ENCODE measurements around the gene CAPN15. TPM values are rescaled to one million over a fixed set of nuclear protein-coding genes. Genes with fewer than 3 reads are reported as not detected.

The CAPN15 gene
- total and polyA plus RNA-seq, 7 experiments from 2014 or later = 3.2 to 89.8 (median 52.8) TPM

DNA sequence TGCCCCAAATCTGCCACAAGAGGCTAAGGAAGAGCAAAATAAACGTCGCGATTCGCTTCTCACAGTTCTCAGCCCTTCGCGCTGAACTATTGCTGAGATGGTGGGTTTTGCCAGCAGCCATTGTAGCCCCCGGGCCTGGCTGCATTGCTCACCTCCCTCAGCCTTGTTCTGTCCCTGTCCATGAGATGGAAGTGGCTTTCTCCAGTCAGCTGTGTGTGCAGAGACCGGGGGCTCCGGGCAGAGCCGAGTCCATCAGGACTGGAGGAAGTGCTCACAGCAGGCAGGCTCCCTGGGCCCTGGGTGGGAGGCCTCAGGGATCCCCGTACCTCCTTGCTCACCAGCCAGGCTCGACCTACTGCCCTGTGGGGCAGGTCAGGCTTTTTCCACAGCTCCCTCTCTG is 27.6 kb upstream of the CAPN15 start:
- DNase-seq = no peak
- intact Hi-C loops (cut with micrococcal nuclease) = no loop called here

DNA sequence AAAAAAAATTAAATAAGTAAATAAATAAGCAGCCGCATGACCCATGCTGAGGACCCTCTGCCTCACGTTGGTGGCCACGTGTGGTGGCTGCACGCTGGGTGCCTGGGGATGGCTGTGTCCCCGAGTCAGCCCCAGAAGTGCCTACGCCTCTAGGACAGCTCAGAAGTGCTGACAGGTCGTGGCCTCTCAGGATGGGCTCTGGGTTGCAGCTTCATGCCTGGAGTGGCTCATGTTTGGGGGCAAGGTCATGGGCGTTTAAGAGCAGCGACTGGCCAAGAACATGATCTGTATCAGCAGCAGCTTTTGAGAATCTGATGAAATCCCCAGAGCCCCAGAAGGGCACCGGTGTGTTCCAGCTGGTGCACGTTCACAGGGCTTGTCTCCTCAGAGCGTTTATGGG is 26.8 kb upstream of the CAPN15 start:
- intact Hi-C loops (cut with micrococcal nuclease) = no loop called here
- POLR2A ChIA-PET = interaction anchor here (0.7 kb wide), 1 partner anchor 43 kb away, joined by 3 read pairs; no protein-coding TSS in a partner anchor
- no peaks in the 10 kb centered on the region for H3K27me3 ChIP-seq (ENCODE audit: control insufficient read depth in 2 of 2, insufficient read depth in 2 of 2, low read length in 2 of 2)
- DNase-seq (no peak), ATAC-seq (no peak)
- H3K4me3 Mint-ChIP-seq = no peak overlapping the region
- no peak overlapping the region for H3K27ac ChIP-seq (ENCODE audit: low read depth, low read length)
- no peaks in the 10 kb centered on the region for H3K9me3 ChIP-seq (ENCODE audit: control insufficient read depth in 2 of 3, low read length in 3 of 3)
- H3K27me3 Mint-ChIP-seq = no peaks in the 10 kb centered on the region
- no peaks in the 10 kb centered on the region for H3K4me1 Mint-ChIP-seq
- CTCF ChIA-PET = no interaction called here
- H3K4me3 ChIP-seq (ENCODE audit: low read length) = no peak overlapping the region
- H3K36me3 ChIP-seq (ENCODE audit: control insufficient read depth in 2 of 3, insufficient read depth in 3 of 3, low read length in 3 of 3) = peaks cover 0 to 3% (median 0%) of the 10 kb centered on the region in 3 experiments
- H3K4me1 ChIP-seq (ENCODE audit: control insufficient read depth in 2 of 2, insufficient read depth in 2 of 2, low read length in 2 of 2) = no peaks in the 10 kb centered on the region
- no peak overlapping the region for H3K27ac Mint-ChIP-seq
- peaks cover 0 to under 1% (median 0%) of the 10 kb centered on the region in 11 donors for H3K9me3 Mint-ChIP-seq
- H3K36me3 Mint-ChIP-seq = peaks cover 0 to 3% (median 0%) of the 10 kb centered on the region in 5 donors

More for the DNA sequence above, 27.6 kb upstream of the CAPN15 start:
- H3K27ac Mint-ChIP-seq = no peak overlapping the region
- Histone ChIP-seq H3K27ac (ENCODE audit: low read depth, low read length) (no peak overlapping the region), H3K4me3 (ENCODE audit: low read length) (no peak overlapping the region), H3K36me3 (ENCODE audit: control insufficient read depth in 2 of 3, insufficient read depth in 3 of 3, low read length in 3 of 3) (peaks cover 0 to 3% (median 0%) of the 10 kb centered on the region in 3 experiments), H3K4me1 (ENCODE audit: control insufficient read depth in 2 of 2, insufficient read depth in 2 of 2, low read length in 2 of 2) (no peaks in the 10 kb centered on the region), H3K27me3 (ENCODE audit: control insufficient read depth in 2 of 2, insufficient read depth in 2 of 2, low read length in 2 of 2) (no peaks in the 10 kb centered on the region), H3K9me3 (ENCODE audit: control insufficient read depth in 2 of 3, low read length in 3 of 3) (no peaks in the 10 kb centered on the region)
- H3K4me1 Mint-ChIP-seq = peaks cover 0 to 4% (median 0%) of the 10 kb centered on the region in 7 donors
- ChIA-PET CTCF (no interaction called here), POLR2A (no interaction called here)
- H3K27me3 Mint-ChIP-seq = no peaks in the 10 kb centered on the region
- H3K4me3 Mint-ChIP-seq = peak overlapping the region in 1 of 10 donors; percentile 39
- H3K9me3 Mint-ChIP-seq = no peaks in the 10 kb centered on the region
- H3K36me3 Mint-ChIP-seq = peaks cover 0 to 3% (median 0%) of the 10 kb centered on the region in 5 donors
- ATAC-seq = no peak

DNA sequence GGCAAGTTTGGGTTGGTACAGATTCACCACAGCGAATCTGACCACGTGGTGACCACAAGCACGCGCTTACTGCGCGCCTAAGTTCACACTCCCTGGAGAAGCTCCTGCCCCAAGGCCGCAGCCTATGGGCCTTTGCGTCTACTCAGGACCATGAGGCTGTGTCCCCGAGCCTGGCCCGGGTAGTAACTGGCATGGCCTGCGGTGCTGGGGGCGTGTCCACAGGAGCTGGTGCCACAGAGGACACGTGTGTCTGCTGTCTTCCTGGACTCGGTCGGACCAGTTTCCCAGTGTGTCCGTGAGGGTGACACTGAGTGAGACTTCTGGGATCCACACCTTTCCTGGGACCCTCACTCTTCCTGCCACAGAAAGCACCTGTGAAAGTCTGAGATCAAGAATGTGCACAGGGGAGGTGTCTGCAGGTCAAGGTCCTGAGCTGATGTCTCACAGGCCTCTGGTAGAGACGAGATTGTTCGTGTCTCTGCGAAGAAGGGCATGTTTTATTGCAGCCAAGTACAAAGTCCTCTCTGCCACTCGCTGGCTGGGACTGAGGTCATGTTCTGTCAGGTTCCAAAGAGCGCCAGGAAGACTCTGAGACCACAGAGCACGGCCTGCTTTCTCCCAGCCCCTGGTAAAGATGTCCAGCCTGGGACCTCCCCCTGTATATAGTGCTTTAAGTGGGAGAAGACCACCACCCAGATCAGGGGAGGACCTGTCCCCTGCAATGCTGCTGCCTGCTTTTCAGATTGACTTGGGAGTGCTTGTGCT is 25.2 kb upstream of the CAPN15 start:
- peaks cover 0 to 2% (median 0%) of the 10 kb centered on the region in 11 donors for H3K9me3 Mint-ChIP-seq

DNA sequence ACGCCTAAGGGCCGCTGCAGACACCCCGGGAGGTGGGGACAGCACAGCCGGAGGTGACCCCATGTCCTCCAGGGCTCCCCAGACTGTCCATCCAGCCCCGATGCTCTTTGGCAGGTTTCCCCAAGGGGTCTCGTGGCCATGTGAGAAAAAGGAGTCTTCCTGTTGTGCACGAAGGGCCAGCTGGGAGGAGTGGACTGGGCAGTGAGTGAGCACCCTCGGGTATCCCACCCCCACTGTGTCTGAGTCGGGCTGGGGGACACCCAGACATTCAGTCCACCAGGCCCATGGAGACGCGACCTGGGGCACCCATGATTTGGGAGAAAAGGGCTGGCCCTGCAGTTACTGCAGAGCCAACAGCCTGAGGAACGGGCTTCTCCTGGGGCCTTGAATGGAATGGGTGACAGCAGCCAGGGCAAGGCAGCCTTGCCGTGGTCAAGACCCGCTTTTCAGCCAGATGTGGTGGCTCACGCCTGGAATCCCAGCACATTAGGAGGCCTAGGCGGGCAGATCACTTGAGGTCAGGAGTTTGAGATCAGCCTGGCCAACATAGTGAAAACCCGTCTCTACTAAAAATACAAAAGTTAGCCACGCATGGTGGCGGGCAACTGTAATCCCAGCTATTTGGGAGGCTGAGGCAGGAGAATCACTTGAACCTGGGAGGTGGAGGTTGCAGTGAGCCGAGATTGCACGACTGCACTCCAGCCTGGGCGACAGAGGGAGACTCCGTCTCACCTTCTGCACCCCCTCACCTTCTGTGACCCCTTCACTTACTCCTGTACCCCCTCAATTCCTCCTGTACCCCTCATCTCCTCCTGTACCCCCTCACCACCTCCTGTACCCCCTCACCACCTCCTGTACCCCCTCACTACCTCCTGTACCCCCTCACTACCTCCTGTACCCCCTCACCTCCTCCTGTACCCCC is 24.1 kb upstream of the CAPN15 start:
- no peak for DNase-seq
- ChIA-PET CTCF (no interaction called here), POLR2A (no interaction called here)
- no peak for ATAC-seq
- H3K27me3 Mint-ChIP-seq = no peaks in the 10 kb centered on the region
- Histone ChIP-seq H3K4me3 (ENCODE audit: low read length) (no peak overlapping the region), H3K27me3 (ENCODE audit: control insufficient read depth in 2 of 2, insufficient read depth in 2 of 2, low read length in 2 of 2) (no peaks in the 10 kb centered on the region), H3K4me1 (ENCODE audit: control insufficient read depth in 2 of 2, insufficient read depth in 2 of 2, low read length in 2 of 2) (no peaks in the 10 kb centered on the region), H3K9me3 (ENCODE audit: control insufficient read depth in 2 of 3, low read length in 3 of 3) (no peaks in the 10 kb centered on the region), H3K27ac (ENCODE audit: low read depth, low read length) (no peak overlapping the region), H3K36me3 (ENCODE audit: control insufficient read depth in 2 of 3, insufficient read depth in 3 of 3, low read length in 3 of 3) (no peaks in the 10 kb centered on the region)
- no peaks in the 10 kb centered on the region for H3K4me1 Mint-ChIP-seq
- H3K36me3 Mint-ChIP-seq = peaks cover 0 to 3% (median 0%) of the 10 kb centered on the region in 5 donors
- H3K4me3 Mint-ChIP-seq = no peak overlapping the region
- peaks cover 0 to 2% (median 0%) of the 10 kb centered on the region in 11 donors for H3K9me3 Mint-ChIP-seq
- no peak overlapping the region for H3K27ac Mint-ChIP-seq
- intact Hi-C loops (cut with micrococcal nuclease) = no loop called here

More for the DNA sequence above, 25.2 kb upstream of the CAPN15 start:
- ATAC-seq = no peak
- Histone ChIP-seq H3K4me3 (ENCODE audit: low read length) (no peak overlapping the region), H3K4me1 (ENCODE audit: control insufficient read depth in 2 of 2, insufficient read depth in 2 of 2, low read length in 2 of 2) (no peaks in the 10 kb centered on the region), H3K27me3 (ENCODE audit: control insufficient read depth in 2 of 2, insufficient read depth in 2 of 2, low read length in 2 of 2) (no peaks in the 10 kb centered on the region), H3K36me3 (ENCODE audit: control insufficient read depth in 2 of 3, insufficient read depth in 3 of 3, low read length in 3 of 3) (no peaks in the 10 kb centered on the region), H3K9me3 (ENCODE audit: control insufficient read depth in 2 of 3, low read length in 3 of 3) (no peaks in the 10 kb centered on the region), H3K27ac (ENCODE audit: low read depth, low read length) (no peak overlapping the region)
- peaks cover 0 to 3% (median 0%) of the 10 kb centered on the region in 5 donors for H3K36me3 Mint-ChIP-seq
- H3K4me1 Mint-ChIP-seq = no peaks in the 10 kb centered on the region
- H3K27ac Mint-ChIP-seq = peak overlapping the region in 1 of 9 donors; percentile 46
- POLR2A ChIA-PET = interaction anchor here (0.7 kb wide), 1 partner anchor 54 kb away, joined by 4 read pairs; no protein-coding TSS in a partner anchor
- H3K4me3 Mint-ChIP-seq = no peak overlapping the region
- CTCF ChIA-PET = interaction anchor here (0.8 kb wide), 1 partner anchor 411 kb away, joined by 3 read pairs; no protein-coding TSS in a partner anchor
- no peaks in the 10 kb centered on the region for H3K27me3 Mint-ChIP-seq
- intact Hi-C loops (cut with micrococcal nuclease) = no loop called here
- DNase-seq = no peak

DNA sequence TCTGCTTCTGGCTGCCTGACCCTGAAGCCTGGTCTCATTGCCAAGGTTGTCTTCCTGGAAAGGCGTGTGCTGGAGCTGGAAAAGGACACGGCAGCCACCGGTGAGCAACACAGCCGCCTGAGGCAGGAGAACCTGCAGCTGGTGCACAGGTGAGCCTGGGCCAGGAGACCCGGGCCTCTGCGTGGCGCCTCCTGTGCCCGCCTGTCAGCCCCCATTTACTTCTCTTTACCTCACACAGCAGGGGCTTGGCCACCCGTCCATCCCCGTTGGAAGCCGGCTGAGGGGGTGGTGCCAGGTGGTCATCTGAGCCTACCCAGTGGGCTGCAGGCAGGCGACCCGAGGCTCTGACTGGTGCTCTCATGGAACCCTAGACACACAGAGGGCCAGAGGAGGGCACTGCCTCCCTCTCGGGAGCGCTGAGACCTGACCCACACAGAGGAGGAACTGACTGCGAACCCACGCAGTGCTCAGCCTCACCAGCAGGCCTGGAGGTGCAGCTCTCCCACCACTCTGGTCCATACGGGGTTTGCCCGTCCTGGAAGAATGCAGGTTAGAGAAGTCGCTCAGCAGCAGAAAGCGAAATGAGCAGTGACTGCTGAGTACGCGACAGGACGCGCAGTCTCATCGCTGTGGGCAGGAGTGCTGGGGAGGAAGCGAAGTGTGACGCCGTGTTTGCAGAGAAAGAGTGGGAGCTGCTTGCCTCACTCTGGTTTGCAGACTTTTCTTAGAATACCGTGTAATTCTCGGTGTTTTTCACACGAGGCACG is 21.9 kb upstream of the CAPN15 start:
- Mint-ChIP-seq H3K27me3 (no peaks in the 10 kb centered on the region), H3K4me1 (peaks cover 0 to 3% (median 0%) of the 10 kb centered on the region in 7 donors), H3K4me3 (no peak overlapping the region), H3K27ac (no peak overlapping the region), H3K36me3 (no peaks in the 10 kb centered on the region), H3K9me3 (peaks cover 0 to 2% (median 0%) of the 10 kb centered on the region in 11 donors)
- no peaks in the 10 kb centered on the region for H3K4me1 ChIP-seq (ENCODE audit: control insufficient read depth in 2 of 2, insufficient read depth in 2 of 2, low read length in 2 of 2)
- intact Hi-C loops (cut with micrococcal nuclease) = no loop called here
- no peak for ATAC-seq
- no peak overlapping the region for H3K4me3 ChIP-seq (ENCODE audit: low read length)
- no peak overlapping the region for H3K27ac ChIP-seq (ENCODE audit: low read depth, low read length)
- H3K9me3 ChIP-seq (ENCODE audit: control insufficient read depth in 2 of 3, low read length in 3 of 3) = no peaks in the 10 kb centered on the region
- POLR2A ChIA-PET = no interaction called here
- H3K27me3 ChIP-seq (ENCODE audit: control insufficient read depth in 2 of 2, insufficient read depth in 2 of 2, low read length in 2 of 2) = no peaks in the 10 kb centered on the region
- H3K36me3 ChIP-seq (ENCODE audit: control insufficient read depth in 2 of 3, insufficient read depth in 3 of 3, low read length in 3 of 3) = no peaks in the 10 kb centered on the region
- no peak for DNase-seq
- CTCF ChIA-PET = no interaction called here

DNA sequence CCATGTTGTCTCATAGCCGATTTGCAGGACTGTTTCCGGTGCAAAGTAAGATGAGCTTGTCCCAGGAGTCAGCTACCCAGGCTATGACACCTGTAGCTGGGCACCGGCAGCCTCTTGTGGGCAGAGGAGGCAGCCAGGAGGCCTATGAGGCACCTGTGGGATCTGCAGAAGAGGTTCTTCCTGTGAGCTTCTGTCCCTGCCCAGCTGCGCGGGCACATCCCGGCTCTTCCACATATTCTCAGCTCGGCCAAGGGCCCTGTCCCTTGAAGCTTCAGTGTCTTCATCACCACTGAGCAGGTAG is 21.3 kb upstream of the CAPN15 start:
- peaks cover 0 to 2% (median 0%) of the 10 kb centered on the region in 11 donors for H3K9me3 Mint-ChIP-seq
- CTCF ChIA-PET = no interaction called here
- no peak for DNase-seq
- Histone ChIP-seq H3K4me1 (ENCODE audit: control insufficient read depth in 2 of 2, insufficient read depth in 2 of 2, low read length in 2 of 2) (no peaks in the 10 kb centered on the region), H3K36me3 (ENCODE audit: control insufficient read depth in 2 of 3, insufficient read depth in 3 of 3, low read length in 3 of 3) (no peaks in the 10 kb centered on the region), H3K9me3 (ENCODE audit: control insufficient read depth in 2 of 3, low read length in 3 of 3) (no peaks in the 10 kb centered on the region), H3K4me3 (ENCODE audit: low read length) (no peak overlapping the region), H3K27ac (ENCODE audit: low read depth, low read length) (no peak overlapping the region), H3K27me3 (ENCODE audit: control insufficient read depth in 2 of 2, insufficient read depth in 2 of 2, low read length in 2 of 2) (no peaks in the 10 kb centered on the region)
- H3K27me3 Mint-ChIP-seq = no peaks in the 10 kb centered on the region
- H3K36me3 Mint-ChIP-seq = no peaks in the 10 kb centered on the region
- no peak overlapping the region for H3K4me3 Mint-ChIP-seq
- no peak for ATAC-seq
- H3K4me1 Mint-ChIP-seq = peaks cover 0 to 3% (median 0%) of the 10 kb centered on the region in 7 donors
- no peak overlapping the region for H3K27ac Mint-ChIP-seq
- intact Hi-C loops (cut with micrococcal nuclease) = no loop called here
- POLR2A ChIA-PET = no interaction called here

Measured in naive thymus-derived CD4-positive, alpha-beta T cell (primary cell).